DND-41 (cell line): ENCODE measurements around the gene UBXN2A.
A peak's percentile ranks its signal among the peaks of the same experiment; 100 is the strongest.

ENCODE experiments used
- ATAC-seq: fragments of 200-7000 bp; cut with Tn5 transposase; 3 replicates; pipeline ENCODE4 v1.9.1; 2021; ENCODE audit warnings: low read depth; ENCODE audit not compliant: insufficient read depth
- DNase-seq: peaks from one replicate; pipeline ENCODE4 v3.0.0-alpha.2; 2020
- H2AFZ ChIP-seq: 2 replicates; pipeline ENCODE4 v1.6.0; 2012; ENCODE audit warnings: low read depth, low read length
- H3K27ac ChIP-seq: 2 replicates; pipeline ENCODE4 v1.5.1; 2012; ENCODE audit warnings: low read length, inconsistent platforms
- H3K27me3 ChIP-seq: fragments of 200-600 bp; sonication (generic); 2 replicates; pipeline ENCODE4 v1.6.0; 2012; ENCODE audit warnings: low read length, mild to moderate bottlenecking, inconsistent platforms; ENCODE audit not compliant: insufficient read depth, poor library complexity
- H3K36me3 ChIP-seq: 2 replicates; pipeline ENCODE4 v1.5.1; 2012; ENCODE audit warnings: low read length, inconsistent platforms; ENCODE audit not compliant: insufficient read depth
- H3K4me1 ChIP-seq: 2 replicates; pipeline ENCODE4 v1.5.1; 2012; ENCODE audit warnings: mild to moderate bottlenecking, low read length; ENCODE audit not compliant: insufficient read depth
- H3K4me2 ChIP-seq: 2 replicates; pipeline ENCODE4 v1.6.0; 2012; ENCODE audit warnings: mild to moderate bottlenecking, moderate library complexity, low read length, inconsistent platforms; ENCODE audit not compliant: insufficient read depth
- H3K4me3 ChIP-seq, 2 experiments: fragments of 200-600 bp in 1 of 2; shearing (Covaris generic) in 1 of 2; 2 replicates each; pipeline ENCODE4 v1.5.1; 2012 to 2016; ENCODE audit warnings: inconsistent platforms in 2 of 2, low read length in 2 of 2, mild to moderate bottlenecking in 2 of 2, low read depth in 1 of 2, moderate library complexity in 1 of 2
- H3K79me2 ChIP-seq: 2 replicates; pipeline ENCODE4 v1.6.0; 2012; ENCODE audit warnings: low read length, inconsistent platforms; ENCODE audit not compliant: insufficient read depth
- H3K9ac ChIP-seq: 2 replicates; pipeline ENCODE4 v1.6.0; 2012; ENCODE audit warnings: low read depth, mild to moderate bottlenecking, inconsistent platforms, low read length, moderate library complexity
- H3K9me3 ChIP-seq: 2 replicates; pipeline ENCODE4 v1.5.1; 2012; ENCODE audit warnings: low read length, moderate library complexity, mild to moderate bottlenecking, inconsistent platforms; ENCODE audit not compliant: insufficient read depth, severe bottlenecking
- H4K20me1 ChIP-seq: 2 replicates; pipeline ENCODE4 v1.6.0; 2012; ENCODE audit warnings: low read length; ENCODE audit not compliant: insufficient read depth
- CTCF ChIP-seq: IDR thresholded peaks from 2 replicates; pipeline ENCODE4 v1.5.1; 2012; ENCODE audit warnings: borderline replicate concordance, low read length, moderate library complexity, mild to moderate bottlenecking; ENCODE audit not compliant: poor library complexity, severe bottlenecking; ENCODE audit errors: extremely low read depth
- EZH2 ChIP-seq: IDR thresholded peaks from 3 replicates; pipeline ENCODE4 v1.6.1; 2012; ENCODE audit warnings: borderline replicate concordance, low read depth, mild to moderate bottlenecking, moderate library complexity, low read length, inconsistent platforms; ENCODE audit not compliant: severe bottlenecking

The UBXN2A gene

GRCh38 chr2:24045511-24046508 is 105.5 kb downstream of the UBXN2A start:
- Histone ChIP-seq H4K20me1 (peaks cover 3% of the 10 kb centered on the region; the same call in 1 of the 2 replicates), H3K9me3 (no peaks in the 10 kb centered on the region), H3K9ac (peak overlapping the region; percentile 71), H3K27me3 (no peaks in the 10 kb centered on the region), H3K4me2 (peak overlapping the region; percentile 72), H3K27ac (no peak overlapping the region), H2AFZ (no peak overlapping the region), H3K79me2 (peaks cover 54% of the 10 kb centered on the region), H3K4me3 (peak overlapping the region; percentile 85 to 88), H3K36me3 (no peaks in the 10 kb centered on the region), H3K4me1 (peaks cover 29% of the 10 kb centered on the region)
- no peak for DNase-seq
- no peak for ATAC-seq
- TF ChIP-seq EZH2 (no peak), CTCF (no peak)

DNA sequence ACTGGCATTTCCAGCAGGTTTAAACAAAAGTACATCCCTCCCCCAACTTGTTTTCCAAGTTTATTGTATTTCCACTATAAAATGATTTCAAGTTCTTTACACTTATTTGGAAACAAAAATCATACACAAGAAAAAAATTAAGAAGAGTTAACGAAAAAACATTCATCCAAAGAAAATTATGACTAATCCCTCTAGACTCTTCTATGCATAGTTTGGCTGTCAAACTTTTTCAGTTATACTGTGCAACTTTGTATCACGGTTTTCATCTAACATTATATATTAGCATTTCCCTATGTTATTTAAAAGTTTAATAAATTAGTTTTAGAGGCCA is 106.3 kb downstream of the UBXN2A start:
- Histone ChIP-seq H3K4me2 (peak overlapping the region; percentile 72), H3K9ac (peak overlapping the region; percentile 71), H4K20me1 (0 out of 2 replicates have a peak, but pooled peaks cover 3% of the 10 kb centered on the region), H2AFZ (peak overlapping the region; percentile 90), H3K79me2 (peaks cover 47% of the 10 kb centered on the region), H3K27me3 (no peaks in the 10 kb centered on the region), H3K4me1 (peaks cover 29% of the 10 kb centered on the region), H3K36me3 (no peaks in the 10 kb centered on the region), H3K27ac (peak overlapping the region; percentile 82), H3K9me3 (no peaks in the 10 kb centered on the region), H3K4me3 (peak overlapping the region; percentile 85 to 88)
- DNase-seq (no peak), ATAC-seq (no peak)
- no peak for TF ChIP-seq EZH2

DNA sequence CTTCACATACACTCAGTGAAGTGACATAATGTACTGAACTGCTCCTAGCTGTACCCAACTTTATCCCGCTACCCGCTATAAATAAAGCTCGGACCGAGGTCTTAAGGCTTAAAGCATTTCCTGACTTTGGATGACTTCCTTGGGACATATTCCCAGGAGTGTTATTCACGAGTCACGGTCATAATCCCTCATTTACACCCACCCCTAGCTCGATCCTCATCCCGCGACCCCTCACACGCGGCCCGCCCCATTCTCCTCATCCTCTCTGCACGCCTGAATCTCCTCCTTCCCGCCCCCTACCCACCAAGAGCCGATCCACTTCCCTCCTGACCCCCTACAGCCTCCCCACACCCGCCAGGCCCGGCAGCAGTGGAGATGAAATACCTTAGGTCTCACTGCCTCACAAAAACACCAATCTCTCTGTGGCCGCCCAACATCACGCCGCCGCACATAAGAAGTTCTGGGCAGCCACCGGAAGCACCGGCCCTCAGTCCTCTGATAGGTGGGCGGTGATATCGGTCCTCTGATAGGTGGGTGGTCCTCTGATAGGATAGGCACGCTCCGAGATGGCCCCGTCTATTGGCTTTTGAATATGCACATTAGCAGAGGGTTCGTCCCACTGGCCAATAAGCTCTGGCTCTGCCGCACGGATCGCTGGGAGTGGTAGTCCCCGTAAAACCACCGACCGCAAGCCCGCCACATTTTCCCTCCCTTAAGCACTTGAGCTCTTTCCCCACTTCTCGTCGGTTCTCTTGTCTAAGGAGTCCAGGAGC is 106.9 kb downstream of the UBXN2A start, which contains the start of gene WDCP:
WDCP (minus strand) TSS at position 462 of the 773 bp plus-strand sequence. CDS start 7,897 bp downstream, outside the sequence.
- Histone ChIP-seq H3K9ac (peak within 1 kb of the TSS; percentile 71), H3K27ac (peak within 1 kb of the TSS; percentile 82), H3K4me2 (peak within 1 kb of the TSS; percentile 72), H3K27me3 (no peaks in the 10 kb centered on the region), H3K4me1 (peaks cover 29% of the 10 kb centered on the region), H4K20me1 (0 out of 2 replicates have a peak, but pooled peaks cover 3% of the 10 kb centered on the region), H3K36me3 (no peaks in the 10 kb centered on the region), H3K4me3 (peak within 1 kb of the TSS; percentile 85 to 88), H2AFZ (peak within 1 kb of the TSS; percentile 90), H3K79me2 (peaks cover 43% of the 10 kb centered on the region), H3K9me3 (no peaks in the 10 kb centered on the region)
- TF ChIP-seq EZH2 (no peak), CTCF (no peak)
- ATAC-seq, result peak; percentile 100
- peak; percentile 98 for DNase-seq
